GM10248 (cell line): ENCODE measurements around the gene AKAP17A.

Experiments used
- CTCF ChIA-PET: fragments of 300-600 bp; sonication (Branson Sonifier 250); formaldehyde crosslinking; extraction: SDS; loops from one replicate; lab custom pipeline; 2021; ENCODE audit warnings: antibody characterized with exemption; lab: Yijun Ruan, JAX
- POLR2A ChIA-PET: fragments of 350-650 bp; sonication (Branson Sonifier 250); formaldehyde crosslinking; extraction: SDS; loops from one replicate; lab custom pipeline; 2020; ENCODE audit warnings: antibody characterized with exemption; lab: Yijun Ruan, JAX
- DNase-seq: peaks from one replicate; pipeline ENCODE4 v3.0.0; 2012; ENCODE audit errors: extremely low spot score
- TF ChIP-seq, protein P1 (sequence below): IDR thresholded peaks from 2 replicates; pipeline ENCODE4 v1.5.1; 2012; ENCODE audit warnings: mild to moderate bottlenecking, low read depth; ENCODE audit errors: extremely low read depth, missing control alignments, control extremely low read depth

The AKAP17A gene

GRCh38 chrX:1629244-1629643 lies 37.8 kb downstream of the AKAP17A start:
- DNase-seq: no peak
- CTCF ChIA-PET: no interaction called here
- TF ChIP-seq, protein P1, sequence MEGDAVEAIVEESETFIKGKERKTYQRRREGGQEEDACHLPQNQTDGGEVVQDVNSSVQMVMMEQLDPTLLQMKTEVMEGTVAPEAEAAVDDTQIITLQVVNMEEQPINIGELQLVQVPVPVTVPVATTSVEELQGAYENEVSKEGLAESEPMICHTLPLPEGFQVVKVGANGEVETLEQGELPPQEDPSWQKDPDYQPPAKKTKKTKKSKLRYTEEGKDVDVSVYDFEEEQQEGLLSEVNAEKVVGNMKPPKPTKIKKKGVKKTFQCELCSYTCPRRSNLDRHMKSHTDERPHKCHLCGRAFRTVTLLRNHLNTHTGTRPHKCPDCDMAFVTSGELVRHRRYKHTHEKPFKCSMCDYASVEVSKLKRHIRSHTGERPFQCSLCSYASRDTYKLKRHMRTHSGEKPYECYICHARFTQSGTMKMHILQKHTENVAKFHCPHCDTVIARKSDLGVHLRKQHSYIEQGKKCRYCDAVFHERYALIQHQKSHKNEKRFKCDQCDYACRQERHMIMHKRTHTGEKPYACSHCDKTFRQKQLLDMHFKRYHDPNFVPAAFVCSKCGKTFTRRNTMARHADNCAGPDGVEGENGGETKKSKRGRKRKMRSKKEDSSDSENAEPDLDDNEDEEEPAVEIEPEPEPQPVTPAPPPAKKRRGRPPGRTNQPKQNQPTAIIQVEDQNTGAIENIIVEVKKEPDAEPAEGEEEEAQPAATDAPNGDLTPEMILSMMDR: no peak
- POLR2A ChIA-PET: no interaction called here

- ChIA-PET POLR2A (no interaction called here), CTCF (no interaction called here)
- no peak for DNase-seq
- TF ChIP-seq, protein P1: no peak
Observed at GRCh38 chrX:1646009-1646408, 54.6 kb downstream of the AKAP17A start.

GRCh38 chrX:1649621-1650020 lies 58.2 kb downstream of the AKAP17A start:
- DNase-seq: no peak
- TF ChIP-seq, protein P1: no peak
- CTCF ChIA-PET: no interaction called here
- POLR2A ChIA-PET: no interaction called here
